Stimulated activated CD8-positive, alpha-beta memory T cell treated with anti-CD3 and anti-CD28 coated beads, Interleukin-2, amount 100 ng/mL, for 1 hour (primary cell): ENCODE results near the gene COL4A1.

Source experiments
- DNase-seq, 2 donors: peaks; one replicate each; pipeline ENCODE4 v3.0.0-alpha.2; 2020; ENCODE audit warnings: low read depth in 2 of 2

Gene COL4A1

DNA sequence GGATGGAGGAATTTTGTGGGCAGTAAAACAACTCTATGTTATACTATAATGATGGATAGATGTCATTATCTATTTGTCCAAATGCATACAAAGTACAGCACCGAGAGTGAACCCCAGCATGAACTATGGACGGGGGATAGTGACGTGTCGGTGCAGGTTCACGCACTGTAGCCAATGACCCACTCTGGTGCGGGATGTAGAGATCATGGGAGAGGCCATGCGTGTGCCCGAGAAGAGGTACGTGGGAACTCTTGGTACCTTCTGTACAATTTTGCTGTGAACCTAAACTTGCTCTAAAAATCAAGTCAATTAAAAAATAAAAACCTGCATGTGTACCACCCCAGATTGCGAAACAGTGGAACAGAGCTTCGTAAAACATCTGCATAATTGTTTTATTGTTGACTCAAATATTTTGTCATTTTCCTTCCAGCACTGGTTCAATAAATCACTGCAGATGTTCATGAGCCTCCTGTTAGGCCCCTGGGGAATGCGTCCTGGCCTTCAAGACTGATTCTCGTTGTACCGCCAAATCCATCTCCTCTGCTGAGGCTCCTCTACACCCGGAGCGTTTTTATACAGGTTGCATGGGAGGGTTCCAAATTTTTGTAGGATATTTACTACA lies 30.9 kb downstream of the COL4A1 start:
- DNase-seq, result no peak

DNA sequence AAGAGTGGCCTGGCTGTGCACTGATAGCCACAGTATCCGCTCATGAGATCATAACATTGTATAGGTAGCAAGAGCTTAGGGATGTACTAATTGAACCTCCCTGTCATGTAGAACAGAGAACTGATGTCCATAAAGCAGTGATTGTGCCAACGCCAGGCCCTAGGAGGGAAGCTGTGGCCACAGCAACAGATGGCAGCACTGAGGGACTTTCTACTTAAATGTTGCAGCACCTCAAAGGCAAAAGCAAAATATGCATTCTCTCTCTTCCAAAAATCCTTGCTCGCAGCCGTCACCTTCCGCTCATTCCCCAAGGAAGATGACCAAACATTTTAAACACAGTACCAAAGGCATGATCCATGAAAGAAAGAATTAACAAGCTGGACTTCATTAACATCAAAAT lies 32.3 kb downstream of the COL4A1 start:
- no peak for DNase-seq

DNA sequence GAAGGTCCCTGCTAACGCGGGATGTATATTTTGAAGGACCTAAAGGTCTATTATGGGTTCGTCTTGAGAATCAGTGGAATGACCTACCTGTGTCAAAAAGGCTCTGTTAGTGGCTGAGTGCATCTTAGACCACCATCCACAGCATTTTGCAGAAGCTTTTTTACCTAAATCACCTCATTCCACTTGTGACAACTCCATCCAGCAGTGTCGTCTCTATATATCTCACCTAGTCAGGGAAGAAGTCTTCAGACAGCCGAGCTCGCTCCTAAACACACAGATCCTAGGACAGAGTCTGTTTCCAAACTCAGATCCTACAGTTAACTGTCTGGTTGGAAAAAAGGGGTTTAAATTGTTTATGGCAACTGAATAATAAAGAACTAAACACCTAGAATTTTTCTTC lies 33.7 kb downstream of the COL4A1 start:
- no peak for DNase-seq

DNA sequence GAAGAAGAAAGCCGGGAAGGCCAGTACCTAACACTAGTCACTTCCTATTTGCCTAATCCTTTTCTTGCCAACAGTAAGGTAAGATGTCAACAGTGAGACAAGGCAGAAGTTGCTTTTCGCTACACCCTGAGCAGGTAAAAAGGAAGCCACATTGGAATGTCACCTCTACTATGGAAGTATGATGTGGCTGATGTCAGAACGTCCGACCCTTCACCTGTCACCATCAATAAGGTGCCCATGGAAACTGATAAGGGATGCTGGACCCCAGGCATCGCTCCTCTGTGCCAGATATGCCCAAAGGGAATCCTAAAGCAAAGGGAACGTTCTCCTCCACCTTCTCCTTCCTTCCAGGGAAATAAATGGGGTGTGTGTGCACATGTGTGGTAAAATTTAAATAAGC lies 34.3 kb downstream of the COL4A1 start:
- no peak for DNase-seq

DNA sequence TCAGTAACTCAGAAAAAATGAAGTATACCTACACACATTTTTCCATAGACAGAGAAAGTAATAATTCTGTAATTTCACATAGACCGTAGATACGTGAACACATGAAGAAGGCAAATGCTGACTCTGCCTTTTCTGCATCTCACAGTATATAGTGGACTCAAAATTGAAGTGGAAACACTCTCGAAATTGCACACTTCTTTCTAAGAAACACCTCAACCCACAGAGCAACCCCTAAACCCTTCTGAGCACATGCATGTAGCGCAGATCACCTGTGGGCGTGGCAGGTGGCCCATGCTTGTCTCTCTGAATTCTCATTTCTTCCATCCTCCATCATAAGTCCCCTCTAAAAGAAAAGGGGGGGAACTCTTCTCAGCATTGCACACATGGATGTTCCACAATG lies 34.7 kb downstream of the COL4A1 start:
- no peak for DNase-seq

DNA sequence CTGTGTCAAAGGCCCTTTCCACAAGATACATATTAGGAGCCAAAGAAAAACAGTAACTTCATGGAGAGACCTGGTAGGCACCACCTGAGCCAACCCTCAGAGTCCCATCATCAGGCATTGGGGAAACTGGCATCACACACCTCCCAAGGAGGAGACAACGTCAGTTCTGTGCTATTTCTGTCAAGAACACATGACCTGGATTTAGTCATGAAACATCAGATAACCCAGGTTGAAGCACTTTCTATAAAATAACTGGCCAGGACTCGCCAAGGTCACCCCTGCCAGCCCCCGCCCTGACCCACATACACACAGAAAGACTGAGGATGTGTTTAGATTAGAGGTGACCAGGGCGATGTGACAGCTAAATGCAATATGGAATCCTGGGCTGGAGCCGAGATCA lies 35.6 kb downstream of the COL4A1 start:
- DNase-seq, result no peak

GRCh38 chr13:110270507-110270906 lies 36.5 kb downstream of the COL4A1 start:
- no peak for DNase-seq

DNA sequence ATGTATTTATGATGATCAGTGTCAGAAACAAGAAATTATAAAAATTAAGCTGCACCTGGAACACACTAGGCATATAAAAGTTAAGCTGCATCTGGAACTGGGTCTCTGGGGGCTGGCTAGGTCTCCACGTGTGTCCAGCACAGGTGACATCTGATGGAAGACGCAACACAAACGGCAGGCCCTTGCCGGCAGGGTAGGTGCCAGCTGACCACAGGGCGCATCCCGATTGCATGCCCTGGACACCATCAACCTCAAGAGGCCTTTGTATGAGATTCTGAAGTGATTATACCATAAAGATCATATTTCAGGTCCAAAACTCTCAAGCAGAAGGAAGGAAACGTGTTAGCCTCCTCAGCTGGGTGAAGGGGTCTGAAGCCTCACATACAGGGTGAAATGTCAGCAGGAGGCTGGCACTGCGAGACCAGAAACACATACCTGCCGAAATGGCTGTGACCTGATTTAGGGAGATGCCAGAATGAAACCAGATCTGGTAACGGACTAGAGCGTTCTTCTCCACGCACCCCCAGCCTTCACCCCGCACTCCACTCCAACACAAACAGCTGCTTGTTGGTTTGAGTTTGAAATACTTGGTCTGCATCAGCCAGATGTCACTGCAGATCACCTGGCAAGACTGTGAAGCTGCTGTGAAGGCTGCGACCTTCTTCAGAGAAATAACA lies 37.3 kb downstream of the COL4A1 start:
- DNase-seq, result no peak

DNA sequence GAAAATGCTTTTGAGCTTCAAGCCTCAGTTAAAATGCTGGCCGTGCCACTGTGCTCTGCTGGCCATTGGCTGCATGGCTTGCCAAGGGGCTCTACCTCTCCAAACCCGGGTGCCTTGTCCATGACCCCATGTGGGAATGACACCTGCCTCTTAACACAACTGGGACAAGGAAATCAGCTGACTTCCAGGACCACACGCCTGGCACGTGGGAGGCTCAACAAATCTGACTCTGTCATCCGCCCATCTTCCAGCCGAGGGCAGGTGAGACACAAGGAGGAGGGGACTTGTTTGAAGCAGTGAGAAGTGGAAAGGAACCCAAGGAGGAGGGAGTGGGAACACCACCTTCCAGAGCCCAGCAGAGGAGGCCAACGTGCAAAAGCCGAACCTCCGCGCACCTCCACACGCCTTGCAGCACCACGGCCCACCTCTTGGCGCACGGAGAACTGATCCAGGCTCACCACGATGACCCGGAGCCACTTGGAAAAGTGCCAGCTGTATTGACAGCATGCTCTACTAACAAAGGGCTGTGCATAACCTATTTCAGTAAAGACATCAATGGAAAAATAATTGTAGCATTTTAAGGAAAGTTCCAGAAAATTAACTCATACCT lies 38.3 kb downstream of the COL4A1 start:
- no peak for DNase-seq

DNA sequence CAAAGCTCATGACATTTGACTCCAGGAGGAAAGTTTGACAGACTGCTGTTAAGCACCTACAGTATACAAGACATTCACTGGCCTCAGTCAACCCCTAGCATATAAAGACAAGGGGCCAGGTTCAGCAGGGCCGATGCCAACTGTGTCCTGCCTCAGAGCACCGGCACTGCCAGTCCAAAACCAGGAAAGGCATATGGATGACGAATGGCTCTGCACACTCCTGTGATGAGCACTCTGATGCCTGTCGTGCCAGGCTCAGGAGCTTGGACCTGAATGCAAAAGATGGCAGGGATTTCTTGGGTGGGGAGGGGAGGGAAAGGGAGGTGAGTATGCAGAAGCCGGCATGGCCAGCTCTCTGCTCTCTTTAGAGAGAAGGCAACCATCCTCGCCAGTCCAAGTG lies 38.9 kb downstream of the COL4A1 start:
- no peak for DNase-seq

DNA sequence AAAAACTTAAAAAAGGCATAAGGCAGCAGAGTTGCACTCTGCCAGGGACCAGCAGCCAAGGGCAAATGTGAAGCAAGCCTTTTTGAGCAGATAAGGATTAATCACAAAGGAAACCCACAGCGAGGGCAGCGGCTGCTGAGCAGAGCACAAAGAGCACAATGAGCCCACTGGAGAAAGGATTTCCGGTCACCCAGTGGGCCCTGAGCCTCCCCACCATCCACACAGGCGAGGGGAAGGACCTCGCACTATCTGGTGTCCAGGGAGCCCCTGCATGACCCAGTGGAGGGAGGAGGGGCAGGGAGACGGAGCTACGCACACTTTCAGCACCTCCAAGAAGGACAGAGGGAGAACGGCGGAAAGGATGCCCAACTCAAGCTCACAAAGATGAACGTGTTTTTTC lies 40.0 kb downstream of the COL4A1 start:
- DNase-seq, result no peak

- DNase-seq, result no peak
Observed at GRCh38 chr13:110266431-110266809, 40.5 kb downstream of the COL4A1 start.

- DNase-seq, result no peak
Observed at GRCh38 chr13:110265682-110266430, 41.1 kb downstream of the COL4A1 start.

GRCh38 chr13:110265341-110265681 lies 41.6 kb downstream of the COL4A1 start:
- DNase-seq, result no peak

GRCh38 chr13:110264685-110265275 lies 42.2 kb downstream of the COL4A1 start:
- no peak for DNase-seq

- no peak for DNase-seq
Observed at GRCh38 chr13:110263888-110264287, 43.1 kb downstream of the COL4A1 start.

GRCh38 chr13:110263404-110263803 lies 43.6 kb downstream of the COL4A1 start:
- no peak for DNase-seq

DNA sequence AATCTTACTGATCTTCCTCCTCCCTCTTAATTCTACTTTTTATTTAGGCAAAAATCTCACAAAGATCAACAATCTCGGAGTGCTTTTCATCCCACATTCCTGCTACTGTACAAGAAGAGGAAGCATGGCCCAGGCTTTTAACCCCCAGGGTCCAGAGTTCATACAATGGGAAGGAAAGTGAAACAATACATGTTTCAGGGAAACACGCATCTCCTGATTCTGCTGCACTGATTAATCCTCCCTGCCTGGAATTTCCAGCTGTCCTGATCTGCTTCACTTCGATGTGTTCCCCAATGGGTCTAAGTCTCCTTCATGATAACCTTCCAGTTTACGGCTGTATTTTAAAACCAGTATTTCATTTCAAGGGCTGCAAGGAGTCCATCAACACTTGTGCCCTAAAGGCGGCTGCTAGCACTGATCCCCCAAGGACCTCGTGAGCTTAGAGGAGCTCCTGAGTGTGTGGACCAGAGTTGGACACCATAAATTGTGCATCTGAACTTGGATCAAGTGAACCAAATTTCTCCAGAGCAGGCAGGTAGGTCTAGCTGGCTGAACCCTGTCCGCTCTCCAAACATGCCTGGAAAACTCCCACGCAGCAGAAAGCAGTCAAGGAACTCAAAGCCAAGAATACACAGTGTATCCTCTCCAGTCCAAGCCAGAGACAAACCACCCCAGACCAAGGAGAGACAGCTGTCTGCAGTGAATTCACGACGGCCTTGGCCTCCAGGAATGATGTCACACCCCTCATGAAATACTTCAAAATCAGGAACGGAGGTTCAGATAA lies 44.3 kb downstream of the COL4A1 start:
- no peak for DNase-seq

DNA sequence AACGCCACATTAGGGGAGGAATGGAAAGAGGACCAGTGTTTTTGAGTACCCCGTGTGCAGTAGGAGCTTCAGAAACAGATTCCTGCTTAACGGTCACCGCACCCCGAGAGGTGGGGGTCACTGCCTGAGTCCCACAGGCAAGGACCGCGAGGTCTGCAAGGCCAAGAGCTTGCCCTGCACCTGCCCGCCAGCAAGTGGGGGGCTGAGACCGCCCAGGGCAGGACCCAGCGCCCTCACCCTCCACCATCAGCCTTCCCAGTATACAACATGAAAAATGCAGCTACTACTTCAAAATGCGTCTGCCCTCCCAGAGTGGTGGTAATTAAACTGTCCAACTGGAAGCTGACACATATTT lies 44.9 kb downstream of the COL4A1 start:
- DNase-seq, result no peak

- no peak for DNase-seq
Observed at GRCh38 chr13:110261166-110262081, 45.5 kb downstream of the COL4A1 start.

- no peak for DNase-seq
Observed at GRCh38 chr13:110259651-110260050, 47.3 kb downstream of the COL4A1 start.
